ENCODE measurements around the gene ZDHHC5. TPM values are rescaled to one million over a fixed set of nuclear protein-coding genes. Genes with fewer than 3 reads are reported as not detected.

ZDHHC5 gene
- total RNA-seq, 4 donors from 2014 or later = 28.0 to 49.9 (median 33.4) TPM

DNA sequence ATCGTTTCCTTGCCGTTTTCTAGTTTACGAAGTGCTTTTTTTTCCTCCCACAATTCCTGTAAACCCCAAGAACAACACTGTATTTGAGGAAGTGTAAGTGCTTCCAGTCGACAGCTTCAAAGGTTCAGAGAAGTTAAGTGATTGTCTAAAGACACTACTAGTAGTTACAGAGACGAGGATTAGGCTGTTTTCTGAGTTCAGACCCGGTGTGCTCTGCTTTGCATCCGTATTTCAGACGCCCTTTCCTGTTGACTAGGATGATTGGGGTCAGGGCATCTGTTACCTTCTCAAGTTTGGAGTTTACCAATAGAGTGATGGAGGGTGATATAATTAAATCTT, 9.9 kb upstream of the ZDHHC5 start:
- TF ChIP-seq, protein P1, sequence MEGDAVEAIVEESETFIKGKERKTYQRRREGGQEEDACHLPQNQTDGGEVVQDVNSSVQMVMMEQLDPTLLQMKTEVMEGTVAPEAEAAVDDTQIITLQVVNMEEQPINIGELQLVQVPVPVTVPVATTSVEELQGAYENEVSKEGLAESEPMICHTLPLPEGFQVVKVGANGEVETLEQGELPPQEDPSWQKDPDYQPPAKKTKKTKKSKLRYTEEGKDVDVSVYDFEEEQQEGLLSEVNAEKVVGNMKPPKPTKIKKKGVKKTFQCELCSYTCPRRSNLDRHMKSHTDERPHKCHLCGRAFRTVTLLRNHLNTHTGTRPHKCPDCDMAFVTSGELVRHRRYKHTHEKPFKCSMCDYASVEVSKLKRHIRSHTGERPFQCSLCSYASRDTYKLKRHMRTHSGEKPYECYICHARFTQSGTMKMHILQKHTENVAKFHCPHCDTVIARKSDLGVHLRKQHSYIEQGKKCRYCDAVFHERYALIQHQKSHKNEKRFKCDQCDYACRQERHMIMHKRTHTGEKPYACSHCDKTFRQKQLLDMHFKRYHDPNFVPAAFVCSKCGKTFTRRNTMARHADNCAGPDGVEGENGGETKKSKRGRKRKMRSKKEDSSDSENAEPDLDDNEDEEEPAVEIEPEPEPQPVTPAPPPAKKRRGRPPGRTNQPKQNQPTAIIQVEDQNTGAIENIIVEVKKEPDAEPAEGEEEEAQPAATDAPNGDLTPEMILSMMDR (IDR thresholded peaks at IDR 0.05; ENCODE audit: low read depth) = no peak

DNA sequence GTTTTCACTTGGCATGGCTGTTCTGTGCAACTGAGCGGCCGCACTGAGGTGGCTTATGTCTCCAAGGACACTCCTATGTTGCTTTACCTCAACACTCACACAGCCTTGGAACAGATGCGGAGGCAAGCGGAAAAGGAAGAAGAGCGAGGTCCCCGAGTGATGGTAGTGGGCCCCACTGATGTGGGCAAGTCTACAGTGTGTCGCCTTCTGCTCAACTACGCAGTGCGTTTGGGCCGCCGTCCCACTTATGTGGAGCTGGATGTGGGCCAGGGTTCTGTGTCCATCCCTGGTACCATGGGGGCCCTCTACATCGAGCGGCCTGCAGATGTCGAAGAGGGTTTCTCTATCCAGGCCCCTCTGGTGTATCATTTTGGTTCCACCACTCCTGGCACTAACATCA, 8.2 kb upstream of the ZDHHC5 start:
- TF ChIP-seq, protein P1 (IDR thresholded peaks at IDR 0.05; ENCODE audit: low read depth) = no peak

DNA sequence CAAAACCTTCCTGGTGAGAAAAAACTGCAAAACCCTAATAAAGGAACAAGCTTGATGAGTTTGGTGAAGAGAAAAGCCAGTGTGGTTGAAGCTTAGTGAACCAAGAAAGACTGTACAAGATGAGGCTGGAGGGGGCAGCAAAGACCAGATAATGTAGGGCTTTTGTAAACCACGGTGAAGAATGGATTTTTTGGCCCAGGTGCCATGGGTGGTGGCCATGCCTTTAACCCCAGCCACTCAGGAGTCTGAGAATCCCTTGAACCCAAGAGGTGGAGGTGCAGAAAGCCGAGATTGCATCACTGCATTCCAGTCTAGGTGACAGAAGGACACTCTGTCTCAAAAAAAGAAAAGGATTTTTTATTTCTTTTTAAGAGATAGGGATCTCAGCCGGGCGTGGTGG, 5.0 kb upstream of the ZDHHC5 start:
- TF ChIP-seq, protein P1 (IDR thresholded peaks at IDR 0.05; ENCODE audit: low read depth) = no peak

DNA sequence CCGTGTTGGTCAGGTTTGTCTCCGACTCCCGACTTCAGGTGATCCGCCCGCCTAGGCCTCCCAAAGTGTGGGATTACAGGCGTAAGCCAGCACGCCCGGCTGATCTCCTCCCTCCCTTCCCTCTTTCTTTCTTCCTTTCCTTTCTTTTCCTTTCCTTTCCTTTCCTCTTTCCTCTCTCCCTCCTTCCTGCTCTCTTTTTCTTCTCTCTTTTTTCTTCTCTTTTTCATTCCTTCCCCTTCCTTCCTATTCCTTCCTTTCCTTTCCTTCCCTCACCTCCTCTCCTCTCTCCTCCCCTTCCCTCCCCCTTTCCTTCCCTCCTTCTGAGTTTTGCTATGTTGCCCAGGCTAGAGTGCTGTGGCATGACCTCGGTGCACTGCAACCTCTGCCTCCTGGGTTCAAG, 3.9 kb upstream of the ZDHHC5 start:
- TF ChIP-seq, protein P1 (IDR thresholded peaks at IDR 0.05; ENCODE audit: low read depth) = no peak

DNA sequence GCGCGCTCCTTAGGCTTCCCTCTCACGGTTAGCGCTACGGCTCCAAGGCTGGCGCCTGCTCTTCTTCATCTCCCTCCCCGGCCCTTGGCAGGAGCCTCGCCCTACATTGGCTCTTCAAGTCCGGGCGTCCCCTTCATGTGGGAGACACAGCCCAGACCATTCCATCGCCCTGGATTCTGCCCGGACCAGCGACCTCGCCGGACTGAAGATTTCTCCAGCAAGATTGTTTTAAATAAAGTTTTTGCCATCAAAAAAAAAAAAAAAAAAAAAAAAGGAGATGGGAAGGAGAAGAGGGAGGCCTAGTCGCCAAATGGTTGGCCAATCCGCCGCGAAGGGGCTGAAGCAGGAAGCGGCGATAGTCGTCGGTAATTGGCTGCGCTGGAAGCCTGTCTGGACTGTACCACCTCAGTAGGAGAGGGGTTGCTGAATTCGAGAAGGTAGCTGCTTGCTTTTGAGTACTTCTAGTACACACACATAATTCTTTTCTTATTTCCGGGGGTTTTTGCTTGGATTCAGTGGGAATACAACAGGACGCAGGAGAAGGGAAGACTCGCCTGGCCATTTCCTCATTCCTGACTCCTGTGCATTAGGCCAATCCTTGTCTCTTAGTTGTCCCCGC, 688 bp upstream of the ZDHHC5 start:
- TF ChIP-seq, protein P1 (IDR thresholded peaks at IDR 0.05; ENCODE audit: low read depth) = no peak

DNA sequence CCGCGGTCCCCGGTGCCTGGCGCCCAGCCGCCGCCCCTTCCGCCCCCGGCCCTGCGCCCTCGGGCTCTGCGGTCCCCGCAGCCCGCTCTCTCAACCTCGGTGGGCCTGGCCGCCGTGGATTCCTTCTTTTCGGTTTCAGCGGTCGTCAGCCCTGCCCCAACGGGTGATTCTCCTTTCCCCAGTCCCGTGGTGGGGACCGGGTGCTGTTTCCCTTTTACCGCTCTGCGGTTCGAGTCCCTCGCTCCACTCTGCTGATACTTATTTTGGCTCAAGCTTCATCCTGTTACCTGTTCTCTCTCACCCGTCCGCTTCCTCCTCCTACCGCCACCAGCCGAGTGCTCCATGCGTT, 494 bp downstream of the ZDHHC5 start:
- TF ChIP-seq, protein P1 (IDR thresholded peaks at IDR 0.05; ENCODE audit: low read depth) = no peak

DNA sequence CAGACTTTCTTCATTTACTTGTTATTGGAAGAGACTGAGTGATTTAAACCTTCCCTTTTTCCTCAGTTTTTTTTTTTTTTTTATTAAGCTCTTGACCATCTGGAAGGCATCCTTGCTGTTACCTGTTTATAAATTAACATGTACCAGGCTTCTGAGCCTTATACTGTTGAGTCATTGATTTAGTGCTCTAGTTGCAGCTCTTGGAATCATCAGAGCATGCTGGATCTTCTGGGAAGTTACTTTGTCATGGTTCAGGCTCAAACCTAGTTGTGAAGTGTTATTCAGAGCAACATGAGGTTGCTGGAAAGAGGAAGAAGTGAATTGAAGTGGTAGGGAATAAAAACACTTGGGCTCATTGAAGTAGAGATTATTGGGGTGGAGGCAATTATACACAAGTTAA, 6.3 kb downstream of the ZDHHC5 start:
- TF ChIP-seq, protein P1 (IDR thresholded peaks at IDR 0.05; ENCODE audit: low read depth) = no peak
